ENCODE data around the gene ADRM1.
A peak's percentile ranks its signal among the peaks of the same experiment; 100 is the strongest.

The ADRM1 gene

DNA sequence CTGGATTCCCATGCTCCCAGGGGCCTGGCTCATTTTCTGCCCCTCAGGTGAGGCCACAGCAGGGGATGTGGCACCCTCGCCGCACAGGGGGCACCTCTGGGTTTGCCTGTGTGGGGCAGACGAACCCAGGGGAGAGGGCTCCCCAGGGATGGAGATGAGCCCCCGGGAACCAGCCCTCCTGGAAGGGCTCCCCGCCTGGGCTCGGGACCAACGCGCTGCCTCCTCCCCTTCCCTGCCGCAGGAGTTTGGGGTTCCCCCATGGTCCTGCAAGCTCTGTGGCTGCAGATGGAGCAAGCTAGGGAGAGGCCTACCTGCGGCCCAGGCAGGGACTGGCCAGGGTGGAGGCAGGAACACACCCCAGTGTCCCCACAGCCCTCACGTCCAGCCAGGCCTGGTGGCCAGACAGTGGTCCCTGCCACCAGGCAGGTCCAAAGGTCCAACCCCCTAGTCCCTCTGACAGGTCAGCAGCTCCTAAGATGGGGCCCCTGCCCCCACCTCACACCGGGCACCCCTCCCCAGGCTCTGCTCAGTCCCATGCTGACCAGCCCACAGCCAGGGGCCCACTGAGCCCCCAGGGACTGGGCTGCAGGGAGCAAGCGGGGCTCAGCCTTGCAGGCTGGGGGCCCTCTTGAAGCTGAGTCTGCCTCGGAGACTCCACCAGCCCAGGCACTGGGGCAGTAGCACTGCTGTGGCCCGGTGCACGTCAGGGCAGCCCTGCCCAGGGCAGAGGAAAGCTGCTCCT lies 50.7 kb downstream of the ADRM1 start:
- Histone ChIP-seq H3K27me3 (ENCODE audit: insufficient read depth, low read depth, severe bottlenecking) (no peaks in the 10 kb centered on the region), H3K4me3 (ENCODE audit: low read depth, low read length) (no peak overlapping the region), H3K27ac (peak overlapping the region; percentile 95), H3K9me3 (ENCODE audit: severe bottlenecking) (peaks cover 3% of the 10 kb centered on the region), H3K36me3 (peaks cover 54% of the 10 kb centered on the region)
- TF ChIP-seq, protein P1, sequence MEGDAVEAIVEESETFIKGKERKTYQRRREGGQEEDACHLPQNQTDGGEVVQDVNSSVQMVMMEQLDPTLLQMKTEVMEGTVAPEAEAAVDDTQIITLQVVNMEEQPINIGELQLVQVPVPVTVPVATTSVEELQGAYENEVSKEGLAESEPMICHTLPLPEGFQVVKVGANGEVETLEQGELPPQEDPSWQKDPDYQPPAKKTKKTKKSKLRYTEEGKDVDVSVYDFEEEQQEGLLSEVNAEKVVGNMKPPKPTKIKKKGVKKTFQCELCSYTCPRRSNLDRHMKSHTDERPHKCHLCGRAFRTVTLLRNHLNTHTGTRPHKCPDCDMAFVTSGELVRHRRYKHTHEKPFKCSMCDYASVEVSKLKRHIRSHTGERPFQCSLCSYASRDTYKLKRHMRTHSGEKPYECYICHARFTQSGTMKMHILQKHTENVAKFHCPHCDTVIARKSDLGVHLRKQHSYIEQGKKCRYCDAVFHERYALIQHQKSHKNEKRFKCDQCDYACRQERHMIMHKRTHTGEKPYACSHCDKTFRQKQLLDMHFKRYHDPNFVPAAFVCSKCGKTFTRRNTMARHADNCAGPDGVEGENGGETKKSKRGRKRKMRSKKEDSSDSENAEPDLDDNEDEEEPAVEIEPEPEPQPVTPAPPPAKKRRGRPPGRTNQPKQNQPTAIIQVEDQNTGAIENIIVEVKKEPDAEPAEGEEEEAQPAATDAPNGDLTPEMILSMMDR (IDR thresholded peaks at IDR 0.05; ENCODE audit: low read depth, low read length) = no peak
- no peak for DNase-seq

DNA sequence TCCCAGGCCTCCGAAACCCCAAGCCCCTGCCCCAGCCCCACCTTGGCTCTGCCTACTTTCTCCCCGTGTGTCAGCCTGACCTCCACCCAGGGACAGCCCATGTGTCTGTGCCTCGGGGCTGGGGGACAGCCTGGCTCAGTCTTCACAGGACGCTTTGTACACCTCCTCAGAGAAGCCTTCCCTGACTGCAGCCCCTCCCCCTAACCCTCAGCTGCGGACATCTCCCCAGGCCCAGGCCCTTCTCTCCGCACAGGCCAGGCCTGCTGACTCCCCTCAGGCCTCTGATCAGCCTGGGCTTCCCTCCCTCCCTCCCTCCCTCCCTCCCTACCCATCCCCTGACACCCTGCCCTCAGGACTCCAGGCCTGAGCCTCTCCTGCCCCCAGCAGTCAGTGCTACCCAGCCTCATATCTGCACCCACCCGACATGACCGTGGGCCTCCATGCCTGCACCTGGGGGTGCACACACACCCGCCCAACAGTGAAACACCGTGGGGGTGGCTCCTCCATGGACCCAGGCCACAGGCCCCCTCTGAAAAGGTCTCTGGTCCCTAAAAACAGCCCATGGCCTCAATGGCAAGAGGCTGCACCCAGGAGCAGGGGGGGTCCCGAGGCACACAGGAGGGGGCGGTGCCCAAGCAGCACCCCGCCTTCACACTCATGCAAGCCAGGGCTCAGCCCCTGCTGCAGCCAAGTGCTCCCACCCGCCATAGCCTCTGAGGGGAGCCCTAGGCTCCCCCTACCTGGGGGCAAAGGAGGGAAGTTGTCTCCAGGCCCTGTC lies 51.4 kb downstream of the ADRM1 start:
- no peak overlapping the region for H3K4me3 ChIP-seq (ENCODE audit: low read depth, low read length)
- TF ChIP-seq, protein P1 (IDR thresholded peaks at IDR 0.05; ENCODE audit: low read depth, low read length) = no peak
- peak overlapping the region; percentile 95 for H3K27ac ChIP-seq
- H3K27me3 ChIP-seq (ENCODE audit: insufficient read depth, low read depth, severe bottlenecking) = no peaks in the 10 kb centered on the region
- peaks cover 53% of the 10 kb centered on the region for H3K36me3 ChIP-seq
- H3K9me3 ChIP-seq (ENCODE audit: severe bottlenecking) = no peaks in the 10 kb centered on the region
- DNase-seq = no peak

DNA sequence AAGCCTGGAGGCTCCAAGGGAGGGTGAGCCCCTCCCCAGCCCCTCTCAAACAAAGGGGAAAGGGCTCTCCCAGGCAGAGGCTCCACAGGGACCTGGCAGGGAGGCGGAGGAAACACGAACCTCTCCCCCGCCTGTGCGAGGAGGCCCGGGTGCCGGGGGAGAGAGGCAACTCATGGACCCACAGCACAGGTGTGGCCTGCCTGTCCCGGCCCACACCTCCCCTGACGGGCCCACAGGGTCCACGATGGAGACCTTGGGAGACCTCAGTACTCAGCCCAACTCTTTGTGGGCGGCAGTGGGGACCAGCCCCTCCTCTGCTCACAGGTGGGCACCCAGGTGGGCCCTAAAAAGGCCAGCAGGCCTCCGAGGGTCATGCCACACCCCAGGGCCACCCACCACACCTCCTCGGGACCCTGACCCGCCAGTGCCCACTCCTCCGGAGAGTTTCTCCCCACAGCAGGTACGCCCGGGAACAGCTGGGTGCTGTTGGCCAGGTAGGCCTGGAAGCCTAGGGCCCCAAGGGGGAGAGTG lies 52.1 kb downstream of the ADRM1 start:
- TF ChIP-seq, protein P1 (IDR thresholded peaks at IDR 0.05; ENCODE audit: low read depth, low read length) = no peak
- peak overlapping the region; percentile 95 for H3K27ac ChIP-seq
- H3K27me3 ChIP-seq (ENCODE audit: insufficient read depth, low read depth, severe bottlenecking) = no peaks in the 10 kb centered on the region
- peak; percentile 7 for DNase-seq
- no peaks in the 10 kb centered on the region for H3K9me3 ChIP-seq (ENCODE audit: severe bottlenecking)
- H3K4me3 ChIP-seq (ENCODE audit: low read depth, low read length) = peak overlapping the region; percentile 22
- H3K36me3 ChIP-seq = peaks cover 53% of the 10 kb centered on the region

DNA sequence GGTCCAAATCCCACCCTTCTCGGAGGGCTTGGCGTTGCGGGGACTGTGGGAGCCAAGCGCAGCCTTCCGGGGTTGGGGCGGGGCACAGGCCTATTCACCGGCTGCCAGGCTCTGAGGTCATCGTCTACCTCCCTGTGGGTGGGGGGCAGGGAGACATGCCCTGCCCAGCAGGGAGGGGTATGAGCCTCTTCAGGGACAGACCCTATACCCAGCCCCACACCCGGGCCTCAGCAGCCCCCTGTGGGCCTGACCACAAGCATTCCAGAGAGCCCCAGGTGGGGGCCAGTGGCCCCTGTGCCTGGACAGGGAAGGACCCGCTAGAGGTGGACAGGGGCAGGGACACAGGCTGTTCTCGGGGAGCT lies 52.7 kb downstream of the ADRM1 start:
- peak; percentile 84 for DNase-seq
- peaks cover 47% of the 10 kb centered on the region for H3K36me3 ChIP-seq
- TF ChIP-seq, protein P1 (IDR thresholded peaks at IDR 0.05; ENCODE audit: low read depth, low read length) = no peak
- H3K27ac ChIP-seq = peak overlapping the region; percentile 95
- peak overlapping the region; percentile 22 for H3K4me3 ChIP-seq (ENCODE audit: low read depth, low read length)
- H3K9me3 ChIP-seq (ENCODE audit: severe bottlenecking) = no peaks in the 10 kb centered on the region
- no peaks in the 10 kb centered on the region for H3K27me3 ChIP-seq (ENCODE audit: insufficient read depth, low read depth, severe bottlenecking)

DNA sequence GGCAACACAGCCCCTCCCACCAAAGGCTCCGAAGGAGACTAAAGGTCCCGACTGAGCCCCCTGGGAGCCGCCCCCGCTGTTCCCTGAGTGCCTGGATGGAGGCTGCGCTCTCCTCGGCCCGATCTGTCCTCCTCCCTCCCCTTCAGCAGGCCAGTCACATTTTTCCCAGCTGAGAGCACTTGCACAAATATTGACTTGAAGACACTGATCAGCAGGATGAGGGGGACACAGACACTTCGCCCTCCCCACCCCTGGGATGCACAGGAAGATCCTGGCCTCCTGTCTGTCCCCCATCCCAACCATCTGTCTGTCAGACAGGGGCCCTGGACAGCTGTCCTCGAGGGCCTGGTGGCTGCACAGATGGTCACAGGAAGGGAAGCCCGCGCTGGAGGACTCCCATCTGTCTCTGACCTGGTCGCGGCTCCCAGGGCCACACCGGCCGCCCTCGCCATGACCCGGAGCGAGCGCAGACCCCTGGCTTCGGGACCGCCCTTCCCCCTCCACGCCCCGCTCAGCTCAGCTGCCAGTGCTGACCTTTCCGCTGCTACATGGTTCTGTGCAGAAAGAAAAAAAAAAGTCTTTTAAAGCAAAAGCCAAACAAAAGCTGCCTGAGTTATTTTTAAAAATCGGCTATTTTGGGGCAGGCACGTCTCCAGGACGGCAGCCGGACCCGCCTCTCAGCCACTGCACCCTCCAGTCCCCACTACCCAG lies 53.2 kb downstream of the ADRM1 start:
- no peaks in the 10 kb centered on the region for H3K9me3 ChIP-seq (ENCODE audit: severe bottlenecking)
- no peaks in the 10 kb centered on the region for H3K27me3 ChIP-seq (ENCODE audit: insufficient read depth, low read depth, severe bottlenecking)
- peak overlapping the region; percentile 22 for H3K4me3 ChIP-seq (ENCODE audit: low read depth, low read length)
- H3K27ac ChIP-seq = peak overlapping the region; percentile 95
- peaks cover 46% of the 10 kb centered on the region for H3K36me3 ChIP-seq
- TF ChIP-seq, protein P1 (IDR thresholded peaks at IDR 0.05; ENCODE audit: low read depth, low read length) = no peak
- DNase-seq = peak; percentile 95

All from WERI-Rb-1 (cell line).